Breast epithelium (tissue), 3 donors: ENCODE data around the gene FRY.

Source experiments
- CTCF ChIP-seq, 3 donors: fragments of 450-650 bp; IDR thresholded peaks; one replicate each; pipeline ENCODE4 v1.5.1; 2016 to 2017; ENCODE audit warnings: antibody characterized with exemption in 3 of 3, mild to moderate bottlenecking in 3 of 3, moderate library complexity in 3 of 3
- POLR2A ChIP-seq: fragments of 450-650 bp; IDR thresholded peaks from one replicate; pipeline ENCODE4 v1.6.1; 2016; ENCODE audit warnings: antibody characterized with exemption, mild to moderate bottlenecking, moderate library complexity
- POLR2AphosphoS5 ChIP-seq, 3 donors: sonication (generic); formaldehyde crosslinking; IDR thresholded peaks; one replicate each; pipeline ENCODE4 v1.6.1; 2017; ENCODE audit warnings: antibody characterized with exemption in 3 of 3

GRCh38 chr13:32026623-32027022 is 5.0 kb upstream of the FRY start:
- TF ChIP-seq POLR2A, result no peak
- TF ChIP-seq CTCF (IDR thresholded peaks at IDR 0.05), result no peak
- no peak for TF ChIP-seq POLR2AphosphoS5 (IDR thresholded peaks at IDR 0.05)
